Activated T-cell treated with anti-CD3 and anti-CD28 coated beads, Interleukin-2, amount 50 U/mL, for 24 hours (primary cell): ENCODE results near the gene CD47.

ENCODE experiments used
- DNase-seq: peaks from one replicate; pipeline ENCODE4 v3.0.0-alpha.2; 2020
- H3K27ac Mint-ChIP-seq: 2 replicates; pipeline ENCODE4 v1.8.0; 2020; ENCODE audit warnings: mild to moderate bottlenecking, mixed read lengths
- H3K27me3 Mint-ChIP-seq: 2 replicates; pipeline ENCODE4 v1.8.0; 2020; ENCODE audit warnings: mixed read lengths
- H3K36me3 Mint-ChIP-seq: 2 replicates; pipeline ENCODE4 v1.8.0; 2020; ENCODE audit warnings: low read depth, mixed read lengths
- H3K4me1 Mint-ChIP-seq: 2 replicates; pipeline ENCODE4 v1.8.0; 2020; ENCODE audit warnings: low read depth, mixed read lengths
- H3K4me3 Mint-ChIP-seq: 2 replicates; pipeline ENCODE4 v1.8.0; 2020; ENCODE audit warnings: mild to moderate bottlenecking, moderate library complexity, mixed read lengths
- H3K9me3 Mint-ChIP-seq: 2 replicates; pipeline ENCODE4 v1.8.0; 2020; ENCODE audit warnings: mixed read lengths

Gene CD47

GRCh38 chr3:107993771-107994170 is 97.1 kb downstream of the CD47 start:
- Mint-ChIP-seq H3K36me3 (no peaks in the 10 kb centered on the region), H3K27ac (no peak overlapping the region), H3K4me3 (no peak overlapping the region), H3K4me1 (peaks cover 12% of the 10 kb centered on the region), H3K9me3 (no peaks in the 10 kb centered on the region), H3K27me3 (no peaks in the 10 kb centered on the region)
- no peak for DNase-seq
